Breast epithelium (tissue), 3 donors: ENCODE data around the gene IL22.

Experiments
- POLR2A ChIP-seq: fragments of 450-650 bp; IDR thresholded peaks from one replicate; pipeline ENCODE4 v1.6.1; 2016; ENCODE audit warnings: antibody characterized with exemption, mild to moderate bottlenecking, moderate library complexity
- POLR2AphosphoS5 ChIP-seq, 3 donors: sonication (generic); formaldehyde crosslinking; IDR thresholded peaks; one replicate each; pipeline ENCODE4 v1.6.1; 2017; ENCODE audit warnings: antibody characterized with exemption in 3 of 3
- TF ChIP-seq, protein P1 (sequence below), 3 donors: fragments of 450-650 bp; IDR thresholded peaks; one replicate each; pipeline ENCODE4 v1.5.1; 2016 to 2017; ENCODE audit warnings: antibody characterized with exemption in 3 of 3, mild to moderate bottlenecking in 3 of 3, moderate library complexity in 3 of 3

DNA sequence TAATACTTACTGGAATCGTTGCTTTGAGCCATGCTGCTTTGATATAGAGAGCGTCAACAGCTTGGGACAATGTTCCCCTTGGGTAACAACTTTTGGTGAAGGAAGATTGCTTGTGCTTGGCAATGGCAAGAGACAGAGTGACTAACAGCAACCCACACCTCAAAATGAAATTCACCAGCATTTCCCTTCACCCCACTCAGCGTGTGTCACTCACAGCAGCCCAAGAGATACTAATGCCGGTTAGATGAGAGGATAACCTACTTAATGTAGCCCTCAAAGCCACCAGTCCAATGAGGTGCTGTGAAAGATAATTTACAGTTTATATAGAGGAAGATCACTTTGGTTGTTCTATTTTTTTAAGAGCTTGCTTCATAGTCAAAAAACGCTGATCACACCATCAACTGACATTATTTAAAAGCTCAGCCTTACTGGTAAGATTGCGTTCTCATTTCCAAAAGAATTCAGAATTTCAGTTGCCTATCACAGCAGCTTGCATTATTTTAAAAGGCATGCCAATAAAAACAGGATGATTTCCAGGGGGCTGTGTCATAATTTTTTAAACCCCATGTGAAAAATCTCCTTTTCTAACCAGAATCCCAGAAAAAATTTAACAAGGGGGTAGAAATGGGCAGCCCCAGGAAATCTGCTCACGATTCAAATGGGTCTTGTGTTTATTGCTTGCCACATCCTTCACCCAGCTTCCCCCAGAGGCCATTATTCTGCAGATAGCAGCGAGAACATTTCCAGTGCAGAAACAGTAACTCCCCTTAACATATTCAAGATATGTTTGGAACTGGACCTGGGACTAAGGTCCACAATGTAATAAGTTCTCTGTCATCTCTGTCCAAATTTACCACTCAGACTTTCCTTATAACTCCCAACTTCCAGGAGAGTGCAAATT is 27.6 kb downstream of the IL22 start, which contains the start of gene IL26:
- TF ChIP-seq, protein P1, sequence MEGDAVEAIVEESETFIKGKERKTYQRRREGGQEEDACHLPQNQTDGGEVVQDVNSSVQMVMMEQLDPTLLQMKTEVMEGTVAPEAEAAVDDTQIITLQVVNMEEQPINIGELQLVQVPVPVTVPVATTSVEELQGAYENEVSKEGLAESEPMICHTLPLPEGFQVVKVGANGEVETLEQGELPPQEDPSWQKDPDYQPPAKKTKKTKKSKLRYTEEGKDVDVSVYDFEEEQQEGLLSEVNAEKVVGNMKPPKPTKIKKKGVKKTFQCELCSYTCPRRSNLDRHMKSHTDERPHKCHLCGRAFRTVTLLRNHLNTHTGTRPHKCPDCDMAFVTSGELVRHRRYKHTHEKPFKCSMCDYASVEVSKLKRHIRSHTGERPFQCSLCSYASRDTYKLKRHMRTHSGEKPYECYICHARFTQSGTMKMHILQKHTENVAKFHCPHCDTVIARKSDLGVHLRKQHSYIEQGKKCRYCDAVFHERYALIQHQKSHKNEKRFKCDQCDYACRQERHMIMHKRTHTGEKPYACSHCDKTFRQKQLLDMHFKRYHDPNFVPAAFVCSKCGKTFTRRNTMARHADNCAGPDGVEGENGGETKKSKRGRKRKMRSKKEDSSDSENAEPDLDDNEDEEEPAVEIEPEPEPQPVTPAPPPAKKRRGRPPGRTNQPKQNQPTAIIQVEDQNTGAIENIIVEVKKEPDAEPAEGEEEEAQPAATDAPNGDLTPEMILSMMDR (IDR thresholded peaks at IDR 0.05) = no peak
- no peak for TF ChIP-seq POLR2A
- no peak for TF ChIP-seq POLR2AphosphoS5 (IDR thresholded peaks at IDR 0.05)
